ENCODE data around the gene DENND4A. TPM values are rescaled to one million over a fixed set of nuclear protein-coding genes. Genes with fewer than 3 reads are reported as not detected.

DENND4A gene
- 8.5 and 11.6 TPM in 2 replicates for total RNA-seq

GRCh38 chr15:65792138-65792987 lies at the start of gene DENND4A:
Gene DENND4A, minus strand, starts transcription at chr15:65792293. Its CDS starts 35,843 bp downstream, at chr15:65756450.
- DNase-seq (ENCODE audit: low read depth) = peak; percentile 86
- H3K4me3 ChIP-seq (ENCODE audit: low read depth, low read length) = peak within 1 kb of the TSS; percentile 85
- H3K27me3 ChIP-seq (ENCODE audit: control insufficient read depth, insufficient read depth, low read length) = no peaks in the 10 kb centered on the region
- TF ChIP-seq CTCF (IDR thresholded peaks at IDR 0.05; ENCODE audit: insufficient read depth, low read length, poor library complexity, severe bottlenecking) = no peak
- H3K36me3 ChIP-seq (ENCODE audit: control insufficient read depth, insufficient read depth, low read length) = no peaks in the 10 kb centered on the region

GRCh38 chr15:65841121-65841930 lies 49.2 kb upstream of the DENND4A start:
- DNase-seq (ENCODE audit: low read depth) = peak; percentile 39
- no peak for TF ChIP-seq CTCF (IDR thresholded peaks at IDR 0.05; ENCODE audit: insufficient read depth, low read length, poor library complexity, severe bottlenecking)
- no peaks in the 10 kb centered on the region for H3K27me3 ChIP-seq (ENCODE audit: control insufficient read depth, insufficient read depth, low read length)
- H3K36me3 ChIP-seq (ENCODE audit: control insufficient read depth, insufficient read depth, low read length) = no peaks in the 10 kb centered on the region
- H3K4me3 ChIP-seq (ENCODE audit: low read depth, low read length) = peak overlapping the region; percentile 1

- Histone ChIP-seq H3K4me3 (ENCODE audit: low read depth, low read length) (no peak overlapping the region), H3K27me3 (ENCODE audit: control insufficient read depth, insufficient read depth, low read length) (no peaks in the 10 kb centered on the region), H3K36me3 (ENCODE audit: control insufficient read depth, insufficient read depth, low read length) (no peaks in the 10 kb centered on the region)
- DNase-seq (ENCODE audit: low read depth) = no peak
- TF ChIP-seq CTCF (IDR thresholded peaks at IDR 0.05; ENCODE audit: insufficient read depth, low read length, poor library complexity, severe bottlenecking) = no peak
Measured at GRCh38 chr15:65839985-65840384, 47.9 kb upstream of the DENND4A start.

- no peaks in the 10 kb centered on the region for H3K36me3 ChIP-seq (ENCODE audit: control insufficient read depth, insufficient read depth, low read length)
- DNase-seq (ENCODE audit: low read depth) = no peak
- no peak overlapping the region for H3K4me3 ChIP-seq (ENCODE audit: low read depth, low read length)
- no peaks in the 10 kb centered on the region for H3K27me3 ChIP-seq (ENCODE audit: control insufficient read depth, insufficient read depth, low read length)
- TF ChIP-seq CTCF (IDR thresholded peaks at IDR 0.05; ENCODE audit: insufficient read depth, low read length, poor library complexity, severe bottlenecking) = no peak
Measured at GRCh38 chr15:65839354-65839901, 47.3 kb upstream of the DENND4A start.

- no peaks in the 10 kb centered on the region for H3K27me3 ChIP-seq (ENCODE audit: control insufficient read depth, insufficient read depth, low read length)
- DNase-seq (ENCODE audit: low read depth) = no peak
- TF ChIP-seq CTCF (IDR thresholded peaks at IDR 0.05; ENCODE audit: insufficient read depth, low read length, poor library complexity, severe bottlenecking) = no peak
- H3K4me3 ChIP-seq (ENCODE audit: low read depth, low read length) = no peak overlapping the region
- H3K36me3 ChIP-seq (ENCODE audit: control insufficient read depth, insufficient read depth, low read length) = no peaks in the 10 kb centered on the region
Measured at GRCh38 chr15:65837301-65838294, 45.5 kb upstream of the DENND4A start.
